Mucosa of descending colon (tissue), 3 donors: Measurements from ENCODE around the gene SERPINA6. TPM values are rescaled to one million over a fixed set of nuclear protein-coding genes. Genes with fewer than 3 reads are reported as not detected.
A peak's percentile ranks its signal among the peaks of the same experiment; 100 is the strongest.

Experiments
- ATAC-seq: fragments of 200-7000 bp; cut with Tn5 transposase; one replicate; pipeline ENCODE4 v1.9.1; 2020; ENCODE audit warnings: mild to moderate bottlenecking, moderate library complexity
- DNase-seq, 3 donors: peaks; one replicate each; pipeline ENCODE4 v3.0.0-alpha.2; 2020
- H3K36me3 ChIP-seq: fragments of 200-600 bp; one replicate; pipeline ENCODE4 v1.8.0; 2021; ENCODE audit warnings: low read depth, mild to moderate bottlenecking
- H3K4me1 ChIP-seq: fragments of 200-600 bp; one replicate; pipeline ENCODE4 v1.8.0; 2021; ENCODE audit warnings: low read depth, mild to moderate bottlenecking
- H3K4me3 ChIP-seq: fragments of 200-600 bp; one replicate; pipeline ENCODE4 v1.8.0; 2021; ENCODE audit warnings: mild to moderate bottlenecking
- H3K9me3 ChIP-seq: fragments of 200-600 bp; one replicate; pipeline ENCODE4 v1.8.0; 2021; ENCODE audit warnings: mild to moderate bottlenecking
- intact Hi-C, 2 donors: fragments of 100-400 bp; cut with DNase I in 1 of 2; cut with micrococcal nuclease in 1 of 2; formaldehyde crosslinking; loops; one replicate each; pipeline versions ENCODE4 v1.11.0 to v1.11.1; 2022; cut with DNase I, micrococcal nuclease
- total RNA-seq, 3 donors: library from RNA; stranded (reverse); fragmentation: NEBNext Ultra II Directional in 2 of 3; extraction: Animal tissue kit (Norgen Biotek cat#: 25700) in 2 of 3; gene quantifications; one replicate each; pipeline versions ENCODE4 v1.2.1 to v1.2.4, GENCODE V29; 2021 to 2023
- TF ChIP-seq, protein P1 (sequence below): fragments of 200-600 bp; IDR thresholded peaks from one replicate; pipeline ENCODE4 v1.8.0; 2022; ENCODE audit warnings: antibody characterized with exemption, mild to moderate bottlenecking
- donor health status: DM: no; HTN: no; CAD: no; lungs with moderate emphysema.
- donor health status: DM: no; HTN: no; CAD: no.
- donor health status: DM: no; HTN: yes; CAD: no.

SERPINA6 gene
- total RNA-seq, 3 donors from 2014 or later = 0.44 to 4.7 (median 2.0) TPM

- peaks cover 11% of the 10 kb centered on the region for H3K4me1 ChIP-seq
- ATAC-seq = peak; percentile 14
- H3K4me3 ChIP-seq = no peak overlapping the region
- TF ChIP-seq, protein P1, sequence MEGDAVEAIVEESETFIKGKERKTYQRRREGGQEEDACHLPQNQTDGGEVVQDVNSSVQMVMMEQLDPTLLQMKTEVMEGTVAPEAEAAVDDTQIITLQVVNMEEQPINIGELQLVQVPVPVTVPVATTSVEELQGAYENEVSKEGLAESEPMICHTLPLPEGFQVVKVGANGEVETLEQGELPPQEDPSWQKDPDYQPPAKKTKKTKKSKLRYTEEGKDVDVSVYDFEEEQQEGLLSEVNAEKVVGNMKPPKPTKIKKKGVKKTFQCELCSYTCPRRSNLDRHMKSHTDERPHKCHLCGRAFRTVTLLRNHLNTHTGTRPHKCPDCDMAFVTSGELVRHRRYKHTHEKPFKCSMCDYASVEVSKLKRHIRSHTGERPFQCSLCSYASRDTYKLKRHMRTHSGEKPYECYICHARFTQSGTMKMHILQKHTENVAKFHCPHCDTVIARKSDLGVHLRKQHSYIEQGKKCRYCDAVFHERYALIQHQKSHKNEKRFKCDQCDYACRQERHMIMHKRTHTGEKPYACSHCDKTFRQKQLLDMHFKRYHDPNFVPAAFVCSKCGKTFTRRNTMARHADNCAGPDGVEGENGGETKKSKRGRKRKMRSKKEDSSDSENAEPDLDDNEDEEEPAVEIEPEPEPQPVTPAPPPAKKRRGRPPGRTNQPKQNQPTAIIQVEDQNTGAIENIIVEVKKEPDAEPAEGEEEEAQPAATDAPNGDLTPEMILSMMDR = no peak
- H3K36me3 ChIP-seq = no peaks in the 10 kb centered on the region
- no peaks in the 10 kb centered on the region for H3K9me3 ChIP-seq
- intact Hi-C loops = no loop called here
- no peak for DNase-seq
Observed at GRCh38 chr14:94292526-94292871, 30.6 kb downstream of the SERPINA6 start.

- TF ChIP-seq, protein P1 = no peak
- Histone ChIP-seq H3K9me3 (no peaks in the 10 kb centered on the region), H3K36me3 (no peaks in the 10 kb centered on the region), H3K4me1 (peaks cover 11% of the 10 kb centered on the region), H3K4me3 (no peak overlapping the region)
- intact Hi-C loops = no loop called here
- DNase-seq = no peak
- ATAC-seq = no peak
Observed at GRCh38 chr14:94291906-94292525, 31.1 kb downstream of the SERPINA6 start.

DNA sequence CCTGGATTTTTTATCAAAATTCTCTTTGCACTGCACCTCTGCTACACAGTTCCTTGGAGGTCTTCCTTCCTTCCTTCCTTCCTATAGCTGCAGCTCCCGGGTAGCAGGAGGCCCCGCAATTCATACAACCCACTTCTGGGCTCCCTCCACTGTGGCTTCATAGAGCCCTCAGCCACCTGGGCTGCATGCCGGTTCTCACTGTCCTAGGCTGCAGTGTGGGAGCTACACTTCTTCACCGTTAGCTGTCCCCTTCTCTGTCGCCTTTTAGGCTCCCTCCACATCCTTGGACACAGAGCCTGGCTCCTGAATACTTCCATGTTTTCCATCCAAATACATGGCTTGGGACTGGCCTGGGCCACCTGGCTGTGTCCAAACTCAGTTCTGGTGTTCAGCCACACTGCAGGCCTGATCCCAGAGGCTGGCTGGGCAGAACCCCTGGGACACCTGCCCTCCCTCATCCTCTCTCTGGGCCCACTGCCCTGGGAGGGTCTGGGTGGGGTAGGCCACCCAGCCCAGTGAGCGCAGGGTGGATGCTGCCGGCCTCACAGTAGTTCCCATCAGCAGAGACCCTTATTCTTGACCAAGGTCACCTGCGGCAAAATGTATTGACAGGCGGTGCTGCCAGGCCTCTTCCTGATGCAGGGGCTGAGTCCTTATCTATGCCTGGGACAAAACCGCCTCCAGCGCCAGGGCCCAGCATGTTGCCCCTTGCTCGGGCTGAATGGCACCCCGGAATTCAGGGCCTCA is 31.8 kb downstream of the SERPINA6 start:
- TF ChIP-seq, protein P1 = no peak
- Histone ChIP-seq H3K4me3 (no peak overlapping the region), H3K36me3 (no peaks in the 10 kb centered on the region), H3K4me1 (peaks cover 11% of the 10 kb centered on the region), H3K9me3 (no peaks in the 10 kb centered on the region)
- intact Hi-C loops = no loop called here
- ATAC-seq (no peak), DNase-seq (no peak)

DNA sequence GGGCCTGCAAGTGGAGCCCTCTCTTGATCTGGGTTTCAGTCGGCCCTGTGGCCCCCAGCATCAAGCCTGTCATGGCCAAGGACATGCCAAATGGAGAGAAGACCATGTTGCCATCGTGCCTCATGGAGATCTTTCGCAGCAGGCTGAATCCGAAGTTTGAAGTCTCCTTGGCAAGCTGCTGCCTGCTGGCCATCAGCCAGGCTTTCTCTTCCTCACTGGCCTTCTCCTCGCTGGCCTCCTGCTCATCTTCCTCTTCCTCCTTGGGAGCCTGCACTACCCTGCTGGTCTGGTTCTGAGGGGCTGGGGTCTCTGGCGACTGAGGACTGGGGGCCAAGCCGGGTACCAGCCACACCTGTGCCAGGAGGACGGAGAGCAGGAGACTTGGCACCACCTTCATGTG is 32.9 kb downstream of the SERPINA6 start:
- DNase-seq = no peak
- Histone ChIP-seq H3K4me3 (no peak overlapping the region), H3K9me3 (no peaks in the 10 kb centered on the region), H3K36me3 (no peaks in the 10 kb centered on the region), H3K4me1 (peaks cover 11% of the 10 kb centered on the region)
- TF ChIP-seq, protein P1 = no peak
- intact Hi-C loops = no loop called here
- no peak for ATAC-seq

DNA sequence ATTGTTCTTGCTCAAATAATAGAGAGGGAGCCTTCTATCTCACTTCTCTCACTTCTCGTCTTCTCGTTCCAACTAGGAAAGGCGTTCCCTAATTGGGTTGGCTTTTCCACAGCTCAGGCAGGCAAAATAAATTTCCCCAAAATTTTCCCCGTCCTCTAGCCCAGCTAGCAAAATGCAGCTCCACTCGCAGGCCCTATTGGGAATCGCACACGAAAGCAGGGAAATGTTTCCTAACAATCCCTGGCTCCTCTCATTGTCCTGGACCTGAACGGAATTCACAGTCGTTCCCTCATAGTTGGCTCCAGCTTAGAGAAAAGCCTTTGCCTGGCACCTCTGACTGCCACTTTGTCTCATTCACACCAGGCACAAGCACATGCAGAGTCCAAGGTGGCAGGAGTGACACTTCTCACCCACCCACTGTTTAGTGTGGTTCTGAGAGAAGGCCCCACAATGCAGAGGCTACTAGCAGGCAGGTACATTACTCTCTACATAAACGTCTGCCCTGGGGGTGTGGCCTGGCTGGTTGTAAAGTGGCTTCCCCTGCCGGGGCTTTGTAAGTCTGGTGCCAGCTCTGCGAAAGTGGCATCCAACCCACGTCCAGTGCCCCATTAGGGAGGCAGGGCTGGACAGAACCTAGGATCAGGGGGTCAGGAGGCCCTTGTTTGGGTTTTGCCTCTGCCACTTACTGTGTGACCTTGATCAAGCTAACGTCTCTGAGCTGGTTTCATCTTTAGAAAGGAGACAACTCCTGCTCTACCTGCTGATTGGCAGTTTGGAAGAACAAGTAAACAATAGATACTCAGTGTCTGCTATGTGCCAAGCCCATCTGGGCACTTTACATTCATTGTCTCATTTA is 34.3 kb downstream of the SERPINA6 start:
- peaks cover 11% of the 10 kb centered on the region for H3K4me1 ChIP-seq
- DNase-seq (no peak), ATAC-seq (no peak)
- intact Hi-C loops = no loop called here
- no peaks in the 10 kb centered on the region for H3K36me3 ChIP-seq
- no peaks in the 10 kb centered on the region for H3K9me3 ChIP-seq
- TF ChIP-seq, protein P1 = no peak
- H3K4me3 ChIP-seq = no peak overlapping the region
